Measurements from ENCODE around the gene LTB.
A peak's percentile ranks its signal among the peaks of the same experiment; 100 is the strongest.
"Not testable (repeated sequence)": the region's sequence is repeated elsewhere in the genome, so short reads cannot be mapped to it uniquely, and the experiment has no call there.

Gene LTB

GRCh38 chr6:31574106-31575061 lies 7.8 kb downstream of the LTB start:
- no peak for DNase-seq

GRCh38 chr6:31573239-31574105 lies 8.8 kb downstream of the LTB start:
- no peak for DNase-seq

GRCh38 chr6:31572041-31572911 lies 9.9 kb downstream of the LTB start, which contains the start of gene LTA:
Gene LTA, plus strand, starts transcription at chr6:31572289. Its CDS starts 454 bp downstream, at chr6:31572743.
- DNase-seq = no peak

GRCh38 chr6:31569861-31570536 lies 12.2 kb downstream of the LTB start:
- no peak for DNase-seq

- DNase-seq = no peak
Observed at GRCh38 chr6:31568537-31568961, 13.7 kb downstream of the LTB start.

GRCh38 chr6:31567531-31568370 lies 14.5 kb downstream of the LTB start:
- no peak for DNase-seq

GRCh38 chr6:31560697-31561058 lies 21.5 kb downstream of the LTB start:
- DNase-seq = no peak

GRCh38 chr6:31559958-31560696 lies 22.1 kb downstream of the LTB start:
- DNase-seq = no peak

GRCh38 chr6:31559606-31559957 lies 22.6 kb downstream of the LTB start:
- no peak for DNase-seq

- no peak for DNase-seq
Observed at GRCh38 chr6:31558631-31559500, 23.4 kb downstream of the LTB start.

GRCh38 chr6:31558318-31558625 lies 24.0 kb downstream of the LTB start:
- DNase-seq = no peak

- DNase-seq = no peak
Observed at GRCh38 chr6:31557443-31558317, 24.5 kb downstream of the LTB start.

GRCh38 chr6:31556307-31556706 lies 25.9 kb downstream of the LTB start:
- DNase-seq = no peak

GRCh38 chr6:31551371-31551770 lies 30.9 kb downstream of the LTB start:
- not testable (repeated sequence) for DNase-seq

GRCh38 chr6:31548544-31548873 lies 33.7 kb downstream of the LTB start:
- no peak for DNase-seq

GRCh38 chr6:31547727-31548543 lies 34.3 kb downstream of the LTB start:
- no peak for DNase-seq

- peak; percentile 97 for DNase-seq
Observed at GRCh38 chr6:31546958-31547726, 35.1 kb downstream of the LTB start, which contains the start of gene NFKBIL1. Gene NFKBIL1, plus strand, starts transcription at chr6:31547608. Its CDS starts 87 bp downstream, at chr6:31547695.
